GM19468 (cell line): ENCODE results near the gene LUC7L.
A peak's percentile ranks its signal among the peaks of the same experiment; 100 is the strongest.
"Not testable (repeated sequence)": the region's sequence is repeated elsewhere in the genome, so short reads cannot be mapped to it uniquely, and the experiment has no call there.

Experiments used
- ATAC-seq: cut with Tn5 transposase; IDR thresholded peaks from one replicate; pipeline ENCODE4 v1.9.1; 2021; ENCODE audit warnings: mild to moderate bottlenecking, moderate library complexity, moderate number of reproducible peaks; ENCODE audit not compliant: unreplicated experiment; ENCODE audit errors: extremely low read depth

LUC7L gene

GRCh38 chr16:228852-229730 lies at the start of gene LUC7L:
LUC7L (minus strand) TSS chr16:229449; CDS start chr16:229339, 110 bp downstream.
- ATAC-seq, result peak; percentile 51

DNA sequence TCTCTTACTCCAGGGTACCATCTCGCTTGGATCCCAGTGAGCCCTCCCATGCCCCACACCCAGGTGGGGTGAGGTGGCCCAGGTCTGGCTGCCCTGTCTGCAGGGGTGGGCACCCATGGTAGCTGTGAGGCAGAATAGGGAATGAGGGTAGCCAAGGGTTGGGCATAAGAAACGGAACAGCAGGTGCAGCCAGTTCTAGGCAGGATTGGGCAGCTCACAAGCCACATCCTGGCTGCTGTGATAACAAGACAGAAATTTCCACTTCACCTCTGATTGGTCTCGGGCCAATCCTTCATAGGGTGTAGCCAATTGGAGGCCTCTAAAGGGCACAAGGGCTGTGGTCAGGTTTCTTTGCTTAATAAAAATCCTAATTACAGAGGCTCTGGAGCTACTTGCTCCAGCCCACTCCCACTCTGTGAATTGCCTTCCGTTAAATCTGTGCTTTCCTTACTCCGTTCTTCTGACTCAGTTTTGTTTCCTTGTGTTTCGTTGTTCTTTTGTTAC lies 49.7 kb upstream of the LUC7L start:
- ATAC-seq, result no peak

GRCh38 chr16:276426-277077 lies 47.3 kb upstream of the LUC7L start:
- no peak for ATAC-seq

DNA sequence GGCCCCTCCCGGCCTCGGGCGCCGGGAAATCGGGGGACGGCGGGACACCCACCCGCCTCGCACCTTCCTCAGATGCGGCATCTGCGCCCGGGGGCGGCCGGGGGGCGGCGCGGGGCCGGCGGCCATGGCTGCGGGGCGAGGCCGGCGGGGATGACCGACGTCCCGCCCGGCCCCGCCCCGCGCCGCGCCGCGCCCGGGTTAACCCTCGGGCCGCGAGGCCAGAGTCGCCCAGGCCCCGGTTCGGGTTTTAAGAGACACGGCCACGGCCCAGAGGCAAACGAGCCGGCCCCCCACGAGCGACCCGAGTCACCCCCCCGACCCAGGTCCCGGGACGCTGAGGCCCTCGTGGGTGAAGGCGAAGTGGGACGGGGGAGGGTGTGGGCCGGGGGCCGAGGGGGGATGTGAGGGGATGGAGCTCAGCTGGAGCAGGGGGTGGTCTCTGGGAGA lies 46.6 kb upstream of the LUC7L start, which contains the start of gene RGS11:
Gene RGS11, minus strand, starts transcription at position 159 of the 447 bp plus-strand sequence. Its CDS starts 33 bp downstream, at position 126.
- ATAC-seq, result no peak

- no peak for ATAC-seq
Observed at GRCh38 chr16:275041-275641, 45.9 kb upstream of the LUC7L start.

GRCh38 chr16:273547-274421 lies 44.5 kb upstream of the LUC7L start:
- ATAC-seq, result no peak

DNA sequence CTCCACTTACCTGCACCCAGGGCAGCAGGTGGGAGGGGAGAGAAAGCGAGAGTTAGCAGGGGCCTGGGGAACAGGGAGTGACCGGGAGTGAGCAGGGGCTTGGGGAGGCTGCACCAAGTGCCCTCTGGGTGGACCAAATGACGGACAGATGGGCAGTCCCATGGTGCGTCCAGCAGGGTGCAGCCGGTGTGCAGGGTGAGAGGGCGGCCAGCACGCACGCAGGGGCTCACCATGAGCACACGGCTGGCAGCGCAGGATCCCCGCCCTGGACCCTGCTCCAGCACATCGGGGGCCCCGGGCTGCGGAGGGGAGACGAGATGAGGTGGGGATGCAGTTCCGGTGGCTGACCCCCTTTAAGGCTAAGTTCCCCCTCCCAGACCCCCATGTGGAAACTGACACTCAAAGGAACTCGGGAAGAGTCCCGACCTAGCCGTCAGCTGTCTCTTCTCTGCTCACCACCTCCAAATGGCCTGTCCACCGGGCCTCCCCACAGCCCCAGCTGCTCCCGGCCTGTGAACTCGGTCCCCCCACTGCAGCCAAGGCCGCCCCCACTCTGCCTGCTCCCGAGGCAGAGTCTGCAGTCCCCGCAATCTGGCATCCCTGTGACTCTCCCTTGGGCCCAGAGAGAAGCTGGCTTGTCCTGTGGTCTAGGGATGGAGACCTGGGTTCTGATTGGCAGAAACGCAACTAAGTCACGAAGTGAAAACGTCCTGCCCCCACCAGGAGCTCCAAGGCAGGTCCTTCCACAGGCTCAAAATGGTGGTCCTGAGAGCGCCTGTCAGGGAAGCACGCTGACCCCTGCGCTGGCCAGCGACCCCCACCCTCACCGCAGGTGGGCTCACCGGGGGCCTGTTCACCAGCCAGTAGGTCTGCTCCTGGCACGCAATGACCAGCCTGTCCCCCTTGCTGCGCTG lies 43.6 kb upstream of the LUC7L start:
- no peak for ATAC-seq

DNA sequence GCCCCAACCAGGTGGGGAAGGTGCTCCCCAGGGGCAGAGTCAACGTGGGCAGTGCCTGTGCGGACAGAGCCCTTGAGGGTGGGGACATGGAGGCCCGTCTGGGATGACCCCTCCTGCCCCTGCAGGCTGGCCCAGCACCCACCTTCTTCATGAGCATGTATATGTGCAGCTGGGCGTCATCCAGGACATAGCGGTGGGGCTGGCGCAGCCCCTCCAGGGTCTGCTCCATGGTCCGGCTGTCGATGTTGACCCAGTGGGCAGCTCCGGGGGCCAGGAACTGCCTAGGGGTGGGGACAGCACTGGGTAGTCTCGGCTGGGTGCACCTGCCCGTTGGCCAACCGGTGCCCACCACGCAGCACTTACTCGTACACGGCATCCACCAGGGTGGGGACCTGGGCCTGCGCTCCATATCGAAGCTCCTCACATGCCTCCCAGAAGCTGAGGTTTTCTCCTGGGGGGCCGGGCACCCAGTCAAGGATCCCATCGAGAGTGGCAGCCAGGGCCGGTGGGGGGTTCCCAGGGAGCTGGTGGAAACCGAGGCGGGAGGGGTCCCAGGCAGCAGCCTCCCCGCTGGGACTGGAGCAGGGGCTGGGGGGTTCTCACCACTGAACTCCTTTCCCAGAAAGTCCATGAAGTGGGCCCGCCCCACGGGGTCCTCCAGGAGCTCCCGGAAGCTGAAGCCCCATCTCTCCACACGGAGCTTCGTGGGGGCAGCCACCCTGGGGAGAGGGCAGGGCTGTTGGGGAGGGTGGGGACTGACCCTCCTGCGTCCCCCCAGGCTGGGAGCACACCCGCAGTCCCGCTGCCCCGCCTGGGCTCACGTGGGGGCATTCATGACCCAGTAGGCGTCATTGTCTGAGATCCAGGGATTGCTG lies 41.4 kb upstream of the LUC7L start:
- ATAC-seq, result no peak

- no peak for ATAC-seq
Observed at GRCh38 chr16:269061-269796, 40.0 kb upstream of the LUC7L start.

GRCh38 chr16:268141-269053 lies 39.1 kb upstream of the LUC7L start:
- no peak for ATAC-seq

- ATAC-seq, result not testable (repeated sequence)
Observed at GRCh38 chr16:267562-267961, 38.3 kb upstream of the LUC7L start.

GRCh38 chr16:266258-267164 lies 37.3 kb upstream of the LUC7L start:
- ATAC-seq, result no peak

DNA sequence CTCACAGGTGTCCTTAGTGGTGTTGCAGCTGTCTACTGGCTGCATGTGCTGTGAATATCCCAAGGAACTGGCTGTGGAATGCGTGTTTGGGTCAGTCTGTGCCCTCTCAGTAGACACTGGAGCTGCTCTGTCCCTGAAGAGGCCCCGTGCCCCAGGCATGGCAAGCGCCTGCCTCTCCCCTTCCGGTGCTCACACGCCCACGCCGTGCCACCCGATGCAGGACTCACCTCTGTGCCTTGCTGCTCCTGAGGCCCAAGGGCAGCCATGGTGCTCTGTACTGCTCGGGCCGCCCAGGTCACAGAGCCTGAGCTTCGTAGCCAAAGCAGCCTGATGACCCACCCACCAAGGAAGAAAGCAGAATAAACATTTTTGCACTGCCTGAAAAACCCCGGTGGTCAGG lies 36.5 kb upstream of the LUC7L start:
- ATAC-seq, result no peak

GRCh38 chr16:265002-265529 lies 35.8 kb upstream of the LUC7L start:
- no peak for ATAC-seq

DNA sequence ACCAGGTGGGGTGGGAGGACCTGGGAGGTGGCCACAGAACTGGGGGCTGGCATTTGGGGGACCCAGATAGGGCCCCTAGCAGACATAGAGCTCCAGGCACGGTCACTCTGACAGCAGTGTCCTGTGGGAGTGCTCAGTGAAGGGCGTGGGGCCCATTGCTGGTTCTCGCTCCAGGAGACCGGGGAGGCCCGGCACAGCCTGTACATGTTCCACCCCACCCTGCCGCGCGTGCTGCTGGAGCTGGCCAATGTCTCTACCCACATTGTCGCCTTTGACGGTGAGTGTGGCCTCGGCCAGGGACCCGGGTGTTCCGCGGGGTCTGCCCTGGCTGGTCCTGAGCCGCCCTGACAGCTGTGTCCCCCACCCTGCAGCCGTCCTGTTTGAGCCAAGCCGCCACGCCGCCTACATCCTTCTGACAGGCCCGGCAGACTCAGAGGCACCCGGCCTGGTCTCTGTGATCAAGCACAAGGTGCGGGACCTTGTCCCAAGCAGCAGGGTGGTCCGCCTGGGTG lies 35.2 kb upstream of the LUC7L start:
- no peak for ATAC-seq
